SK-N-MC (cell line): ENCODE measurements around the gene ARSI.

ENCODE experiments used
- EZH2 ChIP-seq: fragments of 200-600 bp; sonication (generic); IDR thresholded peaks from one replicate; pipeline ENCODE4 v1.6.1; 2017; ENCODE audit warnings: antibody characterized with exemption
- POLR2AphosphoS5 ChIP-seq: IDR thresholded peaks from 2 replicates; pipeline ENCODE4 v1.6.1; 2012; ENCODE audit warnings: mild to moderate bottlenecking, low read depth, low read length, borderline replicate concordance

DNA sequence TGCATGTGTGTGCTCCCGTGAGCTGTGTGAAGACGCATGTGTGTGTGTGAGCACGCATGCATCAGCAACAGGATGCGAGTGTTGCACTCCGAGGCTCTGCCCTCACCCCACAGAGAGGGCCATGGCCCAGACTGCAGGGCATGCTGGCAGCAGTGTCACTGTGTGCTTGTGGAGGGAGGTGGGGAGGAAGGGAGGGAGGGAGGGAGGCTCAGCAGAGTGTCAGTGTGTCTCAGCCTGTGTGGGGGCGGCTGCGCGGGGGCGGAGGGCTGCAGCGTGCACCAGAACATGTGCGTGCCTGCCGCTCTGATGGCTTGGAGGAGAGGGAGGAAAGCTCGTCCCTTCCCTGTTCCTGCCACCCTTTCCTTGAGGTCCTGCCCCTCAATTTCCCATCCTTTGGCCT is 18.4 kb downstream of the ARSI start:
- TF ChIP-seq EZH2 (no peak), POLR2AphosphoS5 (no peak)
